ENCODE measurements around the gene MAOB.

The MAOB gene

DNA sequence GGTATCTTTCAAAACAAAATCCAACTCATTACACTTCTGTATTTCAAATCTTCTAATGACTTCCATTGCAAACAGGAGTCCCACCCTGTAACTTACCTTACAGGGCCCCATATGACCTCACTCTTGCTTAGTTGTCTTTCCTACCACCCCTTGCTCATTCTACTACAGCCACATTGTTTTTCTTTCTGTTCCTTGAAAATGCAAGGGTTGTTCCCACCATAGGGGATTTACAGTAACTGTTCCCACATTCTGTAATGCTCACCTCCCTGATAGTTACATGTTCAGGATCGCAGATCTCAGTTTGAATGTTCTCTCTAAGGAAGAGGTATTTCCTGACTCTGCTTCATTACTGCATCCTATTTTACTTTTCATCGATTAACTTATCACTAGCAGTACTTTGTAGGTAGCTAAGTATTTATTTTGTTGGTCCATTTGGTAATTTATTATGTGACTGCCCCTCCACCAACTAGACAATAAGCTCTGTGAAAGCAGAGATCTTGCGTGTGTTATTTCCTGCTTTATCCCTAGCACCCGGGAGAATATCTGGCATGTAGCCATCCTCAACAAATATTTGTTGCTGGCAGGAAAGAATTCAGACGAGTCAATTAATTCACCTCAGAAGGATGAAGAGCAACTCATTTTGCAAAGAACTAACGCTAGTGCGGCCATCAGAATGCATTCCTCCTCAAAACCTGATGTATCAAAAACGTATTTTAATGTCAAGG, 21.4 kb downstream of the MAOB start:
- DNase-seq (ENCODE audit: low read depth): no peak

DNA sequence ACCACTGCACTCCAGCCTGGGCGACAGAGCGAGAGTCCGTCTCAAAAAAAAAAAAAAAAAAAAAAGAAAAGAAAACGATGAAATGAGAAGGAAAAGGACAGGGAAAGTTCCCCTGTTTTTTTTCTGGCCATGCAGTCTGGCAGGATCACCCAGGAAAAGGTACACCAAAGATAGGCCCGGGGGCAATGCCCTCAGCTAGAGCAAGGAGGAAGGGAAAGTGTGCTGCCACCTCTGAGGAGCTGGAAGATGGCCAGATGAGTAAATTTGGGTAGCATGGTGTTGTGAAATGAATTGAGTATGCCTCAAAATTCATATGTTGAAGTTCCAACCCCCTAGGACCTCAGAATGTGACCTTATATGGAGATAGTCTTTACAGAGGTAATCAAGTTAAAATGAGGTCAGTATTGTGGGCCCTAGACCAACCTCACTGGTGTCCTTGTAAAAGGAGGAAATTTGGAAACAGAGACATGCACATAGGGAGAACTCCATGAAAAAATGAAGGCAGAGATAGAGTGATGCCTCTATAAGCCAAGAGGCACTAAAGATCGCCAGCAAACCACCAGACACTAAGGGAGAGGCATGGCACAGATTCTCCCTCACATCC, 28.9 kb downstream of the MAOB start:
- DNase-seq (ENCODE audit: low read depth): no peak

- DNase-seq (ENCODE audit: low read depth): no peak
These were observed 31.6 kb downstream of the MAOB start for GRCh38 chrX:43850629-43851028.

GRCh38 chrX:43849173-43849572, 33.1 kb downstream of the MAOB start:
- DNase-seq (ENCODE audit: low read depth): no peak

DNA sequence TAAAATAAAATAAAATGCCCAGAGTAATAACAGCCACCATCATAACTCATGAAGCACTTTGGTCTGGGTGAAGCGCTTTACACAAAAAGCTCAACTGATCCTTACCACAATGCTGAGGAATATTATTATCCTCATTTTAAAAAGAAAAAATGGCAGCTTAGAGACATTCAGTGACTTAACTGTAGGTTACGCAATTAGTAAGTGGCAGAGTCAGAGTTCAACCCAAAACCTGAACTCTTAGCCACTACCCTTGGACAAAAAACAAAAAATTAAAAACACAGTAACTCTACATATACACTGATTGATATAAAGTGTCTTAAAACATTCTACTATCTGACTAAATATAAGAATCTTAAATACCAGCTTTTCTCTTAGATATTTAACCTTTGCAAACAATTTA, 34.9 kb downstream of the MAOB start:
- DNase-seq (ENCODE audit: low read depth): no peak

GRCh38 chrX:43846558-43846957, 35.7 kb downstream of the MAOB start:
- no peak for DNase-seq (ENCODE audit: low read depth)

DNA sequence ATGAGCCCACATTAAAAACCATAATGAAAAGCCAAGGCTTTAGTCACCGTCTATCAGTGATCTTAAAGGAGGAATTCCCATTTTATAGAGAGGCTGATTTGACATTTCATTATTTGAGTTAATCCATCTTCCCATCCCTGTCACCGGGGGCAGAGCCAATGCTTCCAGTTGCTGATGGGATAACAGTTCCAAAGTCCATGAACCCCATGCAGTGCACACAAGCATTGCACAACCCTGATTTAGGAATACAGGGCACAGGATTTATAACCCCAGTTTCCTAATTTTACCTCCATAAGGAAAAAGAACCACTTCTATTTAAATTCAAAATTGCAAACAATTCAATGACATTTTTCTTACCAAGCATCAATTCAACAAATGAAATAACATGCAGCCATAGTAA, 36.5 kb downstream of the MAOB start:
- no peak for DNase-seq (ENCODE audit: low read depth)

- no peak for DNase-seq (ENCODE audit: low read depth)
These were observed 42.0 kb downstream of the MAOB start for GRCh38 chrX:43840265-43840664.

DNA sequence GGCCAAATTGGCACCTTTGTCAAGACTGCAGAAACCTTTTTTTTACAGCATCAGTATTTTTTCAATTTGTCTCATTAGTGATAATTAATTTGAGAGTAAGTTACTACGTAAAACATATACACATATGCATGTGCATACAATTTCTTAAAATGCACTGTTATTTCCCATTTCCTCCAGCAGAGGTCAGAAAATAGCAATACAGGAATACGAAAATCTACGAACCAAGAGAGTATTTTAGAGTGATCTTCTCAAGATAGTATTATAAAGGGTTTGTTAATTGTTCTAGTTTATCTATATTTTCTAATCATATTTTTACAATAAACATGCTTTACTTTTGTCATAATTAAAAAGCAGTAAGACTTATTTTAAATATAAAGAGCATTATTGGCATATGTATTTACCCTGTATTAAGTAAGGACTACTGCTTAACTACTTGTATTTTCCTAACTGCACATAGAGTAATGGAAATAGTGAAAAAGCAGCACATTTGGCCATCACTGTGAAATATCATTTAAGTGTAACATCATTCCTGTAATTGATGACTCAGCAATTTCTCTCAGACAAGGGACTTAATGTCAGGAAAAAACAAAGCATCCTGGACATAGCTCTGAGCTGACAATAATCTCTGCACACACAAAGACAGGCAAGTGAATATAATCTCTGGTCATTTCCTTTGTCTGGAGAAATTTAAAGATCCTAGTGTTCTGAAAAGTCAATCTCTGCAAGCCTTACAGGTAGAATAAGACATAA, 45.6 kb downstream of the MAOB start:
- DNase-seq (ENCODE audit: low read depth): no peak

- DNase-seq (ENCODE audit: low read depth): no peak
These were observed 46.7 kb downstream of the MAOB start for GRCh38 chrX:43835559-43835958.

DNA sequence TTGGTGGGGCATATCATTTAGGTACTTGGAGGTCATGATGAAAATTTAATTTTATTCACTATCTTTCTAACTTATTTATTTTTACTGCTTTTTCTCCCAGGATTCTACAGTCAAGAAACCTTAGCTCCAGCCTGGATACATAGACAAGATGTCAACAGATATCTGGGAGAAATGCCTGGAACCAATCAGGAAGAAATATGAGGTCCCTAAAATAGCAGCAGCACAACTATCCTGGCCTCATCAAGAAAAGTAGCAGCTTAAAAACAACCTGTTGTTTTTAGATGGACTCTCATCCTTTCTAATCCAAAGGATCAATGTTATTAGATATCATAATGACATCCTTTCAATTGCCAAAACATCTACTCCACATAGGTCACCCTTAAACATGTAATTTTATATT, 54.5 kb downstream of the MAOB start:
- DNase-seq (ENCODE audit: low read depth): no peak

- no peak for DNase-seq (ENCODE audit: low read depth)
These were observed 60.2 kb downstream of the MAOB start for GRCh38 chrX:43822014-43822413.

GRCh38 chrX:43817444-43817843, 64.8 kb downstream of the MAOB start:
- DNase-seq (ENCODE audit: low read depth): no peak

DNA sequence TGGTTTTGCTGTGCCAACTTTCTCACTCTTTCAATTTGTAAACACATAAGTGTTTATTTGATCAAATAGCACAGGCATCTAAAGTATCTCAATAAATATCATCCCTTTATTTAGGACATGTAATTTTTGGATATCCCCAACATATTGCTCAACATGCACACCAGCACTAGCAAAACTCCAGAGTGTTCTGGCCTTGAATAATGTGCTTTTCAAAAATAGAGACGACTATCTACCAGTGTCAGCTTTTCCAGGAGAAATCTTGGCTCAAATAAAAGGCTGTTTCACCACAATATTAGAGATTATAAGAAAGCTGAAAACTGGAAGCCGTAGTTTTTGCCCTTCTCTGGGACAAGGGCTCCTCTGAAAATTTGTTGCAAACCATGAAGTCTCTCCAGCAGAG, 67.0 kb downstream of the MAOB start:
- no peak for DNase-seq (ENCODE audit: low read depth)

- DNase-seq (ENCODE audit: low read depth): no peak
These were observed 68.4 kb downstream of the MAOB start for GRCh38 chrX:43813898-43814297.

DNA sequence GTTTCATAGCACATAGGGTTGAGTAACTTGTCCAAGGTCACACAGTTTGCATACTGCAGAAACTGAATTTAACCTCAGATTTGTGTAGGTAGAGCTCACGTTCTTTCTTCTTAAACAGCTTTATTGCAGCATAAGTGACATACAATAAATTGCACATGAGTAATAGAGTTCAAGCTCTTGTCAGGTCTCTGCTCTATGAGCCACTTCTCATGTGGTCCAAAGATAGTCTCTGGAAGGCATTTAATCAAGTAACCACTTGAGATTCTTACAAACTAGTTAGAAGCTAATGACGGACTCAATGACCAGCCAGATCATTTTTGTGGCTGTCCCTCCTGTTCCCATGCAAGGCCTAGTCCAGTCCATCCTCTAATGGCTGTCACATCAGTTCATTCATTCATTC, 68.9 kb downstream of the MAOB start:
- no peak for DNase-seq (ENCODE audit: low read depth)

GRCh38 chrX:43809463-43809862, 72.8 kb downstream of the MAOB start:
- DNase-seq (ENCODE audit: low read depth): no peak

DNA sequence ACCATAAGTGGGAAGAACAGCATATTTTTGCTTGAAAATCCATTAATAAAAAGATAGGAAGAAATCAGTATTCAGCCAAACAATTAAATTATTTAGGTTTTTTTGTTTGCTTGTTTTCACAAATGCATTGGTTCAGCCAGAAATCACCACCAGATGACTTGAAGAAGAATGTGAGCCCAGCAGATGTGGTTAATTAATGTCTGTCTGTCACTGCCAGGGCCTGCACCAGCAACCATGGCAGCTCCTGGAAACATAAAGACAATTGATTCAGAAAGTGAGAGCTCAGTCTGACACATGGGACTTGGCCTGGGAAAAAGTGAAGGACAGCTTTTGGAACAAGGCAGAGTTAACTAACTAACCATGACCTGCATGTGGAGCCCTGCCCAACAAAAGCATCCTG, 74.0 kb downstream of the MAOB start:
- no peak for DNase-seq (ENCODE audit: low read depth)

DNA sequence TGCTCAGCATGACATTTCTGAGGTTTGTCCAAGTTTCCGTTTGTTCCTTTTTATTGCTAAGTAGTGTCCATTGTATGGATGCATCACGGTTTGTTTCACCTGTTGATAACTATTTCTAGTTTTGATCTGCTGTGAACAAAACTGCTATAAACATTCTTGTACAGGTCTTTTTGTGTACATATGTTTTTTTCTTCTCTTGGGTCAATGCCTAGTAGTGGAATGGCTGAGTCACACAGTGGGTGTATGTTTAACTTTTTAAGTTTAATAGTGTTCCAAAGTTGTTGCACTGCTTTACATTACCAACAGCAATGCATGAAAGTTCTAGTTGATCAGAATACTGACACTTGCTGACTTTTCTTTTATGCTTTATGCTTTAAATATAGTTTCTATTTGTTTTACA, 76.7 kb downstream of the MAOB start:
- DNase-seq (ENCODE audit: low read depth): no peak

GRCh38 chrX:43804021-43804420, 78.2 kb downstream of the MAOB start:
- DNase-seq (ENCODE audit: low read depth): no peak

DNA sequence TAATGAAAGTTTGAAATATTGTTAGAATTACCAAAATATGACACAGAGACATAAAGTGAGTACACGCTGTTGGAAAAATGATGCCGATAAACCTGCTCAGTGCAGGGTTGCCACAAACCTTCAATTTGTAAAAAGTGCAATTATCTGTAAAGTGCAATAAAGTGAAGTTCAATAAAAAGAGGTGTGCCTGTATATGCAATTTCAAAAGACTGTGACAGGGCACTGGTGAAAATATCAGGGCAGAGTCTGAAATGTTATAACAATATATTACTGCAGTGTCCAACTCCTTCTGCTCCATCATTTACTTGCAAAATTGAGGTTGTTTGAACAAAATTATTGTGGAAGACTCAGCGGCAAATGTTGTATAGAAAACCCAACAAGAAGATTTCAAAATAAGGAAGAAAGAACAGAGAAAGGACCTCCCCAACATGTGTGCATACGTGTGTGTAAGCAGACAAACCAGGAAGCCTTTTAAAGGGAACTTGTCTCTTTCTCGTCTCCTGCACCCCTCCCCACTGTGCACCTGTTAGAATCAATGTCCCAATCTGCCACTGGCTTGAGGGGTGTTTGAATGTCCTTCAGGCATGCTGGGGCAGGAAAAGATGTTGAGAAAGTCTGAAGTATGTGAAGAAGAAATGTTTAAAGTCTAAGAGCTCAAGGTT, 96.2 kb downstream of the MAOB start:
- DNase-seq (ENCODE audit: low read depth): no peak

GRCh38 chrX:43758044-43758443, 124.2 kb downstream of the MAOB start:
- DNase-seq (ENCODE audit: low read depth): no peak

DNA sequence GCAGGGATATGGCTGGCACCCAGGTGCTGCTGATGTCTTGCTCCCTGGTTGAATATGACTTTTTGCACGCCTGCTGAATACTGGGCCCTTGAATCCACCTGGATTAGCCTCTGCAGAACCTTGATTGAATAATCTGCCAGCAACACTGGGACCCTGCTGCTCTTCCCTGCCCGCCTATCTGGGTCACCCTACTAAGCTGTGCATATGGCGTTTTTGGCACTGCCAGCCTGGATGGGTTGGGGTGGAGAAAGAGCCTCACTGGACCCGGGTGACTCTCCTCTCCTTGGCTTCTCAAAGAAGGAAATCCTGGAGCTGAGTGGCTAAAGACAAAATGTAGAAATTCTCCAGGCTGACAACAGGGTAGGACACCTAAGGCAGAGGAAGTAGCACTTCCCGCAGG, 126.2 kb downstream of the MAOB start:
- no peak for DNase-seq (ENCODE audit: low read depth)
